22Rv1 (cell line): Measurements from ENCODE around the gene GTF2I.
"Not testable (repeated sequence)": the region's sequence is repeated elsewhere in the genome, so short reads cannot be mapped to it uniquely, and the experiment has no call there.

ENCODE experiments used
- H3K27ac ChIP-seq: fragments of 450-650 bp; 2 replicates; pipeline ENCODE4 v1.5.1; 2017
- CTCF ChIP-seq: fragments of 450-650 bp; IDR thresholded peaks from 2 replicates; pipeline ENCODE4 v1.5.1; 2017; ENCODE audit warnings: mild to moderate bottlenecking
- ZFX ChIP-seq: fragments of 450-650 bp; IDR thresholded peaks from 2 replicates; pipeline ENCODE4 v1.6.1; 2017; ENCODE audit warnings: antibody characterized with exemption, borderline replicate concordance

GTF2I gene

GRCh38 chr7:74709880-74710671 is 52.6 kb downstream of the GTF2I start:
- TF ChIP-seq ZFX: no peak
- TF ChIP-seq CTCF: peak; percentile 25
- H3K27ac ChIP-seq: no peak overlapping the region

GRCh38 chr7:74713567-74713966 is 56.0 kb downstream of the GTF2I start:
- TF ChIP-seq CTCF (no peak), ZFX (no peak)
- H3K27ac ChIP-seq: peak overlapping the region; percentile 65

GRCh38 chr7:74717889-74718288 is 60.4 kb downstream of the GTF2I start:
- TF ChIP-seq CTCF: no peak
- no peak for TF ChIP-seq ZFX
- H3K27ac ChIP-seq: no peak overlapping the region

- TF ChIP-seq CTCF (no peak), ZFX (no peak)
- H3K27ac ChIP-seq: no peak overlapping the region
Observed at GRCh38 chr7:74718336-74718735, 60.8 kb downstream of the GTF2I start.

- no peak for TF ChIP-seq ZFX
- TF ChIP-seq CTCF: no peak
- H3K27ac ChIP-seq: 0 out of 2 replicates have a peak overlapping the region, but pooled peaks have one; percentile 1
Observed at GRCh38 chr7:74722153-74722552, 64.6 kb downstream of the GTF2I start.

GRCh38 chr7:74725840-74726239 is 68.3 kb downstream of the GTF2I start:
- no peak overlapping the region for H3K27ac ChIP-seq
- TF ChIP-seq ZFX: no peak
- TF ChIP-seq CTCF: no peak

GRCh38 chr7:74726309-74727101 is 69.0 kb downstream of the GTF2I start:
- no peak overlapping the region for H3K27ac ChIP-seq
- TF ChIP-seq ZFX (no peak), CTCF (no peak)

- H3K27ac ChIP-seq: not testable (repeated sequence)
Observed at GRCh38 chr7:74728686-74729085, 71.2 kb downstream of the GTF2I start.

- H3K27ac ChIP-seq: not testable (repeated sequence)
Observed at GRCh38 chr7:74730186-74730585, 72.7 kb downstream of the GTF2I start.

GRCh38 chr7:74739974-74740703 is 82.6 kb downstream of the GTF2I start:
- not testable (repeated sequence) for H3K27ac ChIP-seq
